HFF-Myc (cell line): ENCODE data around the gene LVRN.
A peak's percentile ranks its signal among the peaks of the same experiment; 100 is the strongest.

Source experiments
- DNase-seq: peaks from one replicate; pipeline ENCODE4 v3.0.0-alpha.2; 2011; ENCODE audit warnings: low read depth; ENCODE audit errors: extremely low read depth
- H3K4me3 ChIP-seq: replicated peaks from 2 replicates; pipeline ENCODE4 v1.5.1; 2011; ENCODE audit warnings: low read depth, mild to moderate bottlenecking, control low read depth, low read length
- TF ChIP-seq, protein P1 (sequence below): IDR thresholded peaks from 2 replicates; pipeline ENCODE4 v1.5.1; 2012; ENCODE audit warnings: mild to moderate bottlenecking, low read depth, low read length, control low read depth; ENCODE audit errors: missing control alignments

LVRN gene

DNA sequence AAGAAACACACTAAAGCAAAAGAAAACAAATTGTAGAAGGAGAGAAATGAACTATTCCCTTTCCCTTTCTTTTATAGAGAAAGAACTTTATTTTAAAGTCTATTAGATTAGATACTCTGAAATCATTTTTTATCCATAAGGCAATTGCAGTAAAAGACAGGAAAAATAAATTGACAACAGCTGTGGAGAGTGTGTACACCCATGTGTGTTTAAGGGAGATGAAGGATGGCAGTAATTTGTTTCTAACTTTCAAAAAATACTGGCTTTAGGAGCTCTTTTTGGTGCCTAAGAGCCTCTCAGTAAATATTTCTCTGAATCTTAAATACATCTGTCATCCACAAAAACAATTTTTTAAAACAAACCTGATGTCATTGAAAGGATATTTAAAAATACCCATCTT lies 51.7 kb downstream of the LVRN start:
- no peak for DNase-seq
- no peak overlapping the region for H3K4me3 ChIP-seq
- TF ChIP-seq, protein P1, sequence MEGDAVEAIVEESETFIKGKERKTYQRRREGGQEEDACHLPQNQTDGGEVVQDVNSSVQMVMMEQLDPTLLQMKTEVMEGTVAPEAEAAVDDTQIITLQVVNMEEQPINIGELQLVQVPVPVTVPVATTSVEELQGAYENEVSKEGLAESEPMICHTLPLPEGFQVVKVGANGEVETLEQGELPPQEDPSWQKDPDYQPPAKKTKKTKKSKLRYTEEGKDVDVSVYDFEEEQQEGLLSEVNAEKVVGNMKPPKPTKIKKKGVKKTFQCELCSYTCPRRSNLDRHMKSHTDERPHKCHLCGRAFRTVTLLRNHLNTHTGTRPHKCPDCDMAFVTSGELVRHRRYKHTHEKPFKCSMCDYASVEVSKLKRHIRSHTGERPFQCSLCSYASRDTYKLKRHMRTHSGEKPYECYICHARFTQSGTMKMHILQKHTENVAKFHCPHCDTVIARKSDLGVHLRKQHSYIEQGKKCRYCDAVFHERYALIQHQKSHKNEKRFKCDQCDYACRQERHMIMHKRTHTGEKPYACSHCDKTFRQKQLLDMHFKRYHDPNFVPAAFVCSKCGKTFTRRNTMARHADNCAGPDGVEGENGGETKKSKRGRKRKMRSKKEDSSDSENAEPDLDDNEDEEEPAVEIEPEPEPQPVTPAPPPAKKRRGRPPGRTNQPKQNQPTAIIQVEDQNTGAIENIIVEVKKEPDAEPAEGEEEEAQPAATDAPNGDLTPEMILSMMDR = no peak

DNA sequence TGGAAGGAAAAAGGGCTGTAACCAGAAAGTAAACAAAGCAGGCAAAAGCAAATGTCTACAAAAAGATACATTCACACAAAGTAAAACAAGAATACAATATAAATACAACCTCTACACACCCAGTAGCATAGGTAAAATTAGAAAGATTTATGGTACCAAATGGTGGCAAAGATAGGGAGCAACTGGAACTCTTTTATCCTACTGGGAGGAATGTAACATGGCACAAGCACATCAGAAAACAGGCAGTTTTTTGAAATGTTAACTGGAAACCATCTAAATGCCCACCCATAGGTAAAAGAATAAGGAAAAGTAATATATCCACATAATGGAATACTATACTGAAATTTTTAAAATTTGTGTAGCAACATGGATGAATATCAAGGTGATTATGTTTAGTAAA lies 61.3 kb downstream of the LVRN start:
- no peak for DNase-seq
- H3K4me3 ChIP-seq = no peak overlapping the region
- TF ChIP-seq, protein P1 = no peak

DNA sequence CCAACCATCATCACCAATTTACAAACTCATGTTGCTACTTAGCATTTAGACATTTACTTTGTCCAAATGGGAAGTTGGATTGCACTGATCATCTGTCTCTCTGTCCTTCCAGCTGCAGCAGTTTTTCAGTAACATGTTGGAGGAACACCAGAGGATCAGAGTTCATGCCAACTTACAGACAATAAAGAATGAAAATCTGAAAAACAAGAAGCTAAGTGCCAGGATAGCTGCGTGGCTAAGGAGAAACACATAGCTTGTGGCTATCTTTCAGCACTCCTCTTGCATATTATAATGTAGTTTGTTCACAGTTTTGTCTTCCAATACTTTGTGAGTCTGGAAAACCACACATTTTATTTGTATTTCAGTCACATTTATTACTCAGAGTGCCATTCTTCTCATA lies 63.6 kb downstream of the LVRN start:
- H3K4me3 ChIP-seq = no peak overlapping the region
- no peak for DNase-seq
- TF ChIP-seq, protein P1 = no peak

DNA sequence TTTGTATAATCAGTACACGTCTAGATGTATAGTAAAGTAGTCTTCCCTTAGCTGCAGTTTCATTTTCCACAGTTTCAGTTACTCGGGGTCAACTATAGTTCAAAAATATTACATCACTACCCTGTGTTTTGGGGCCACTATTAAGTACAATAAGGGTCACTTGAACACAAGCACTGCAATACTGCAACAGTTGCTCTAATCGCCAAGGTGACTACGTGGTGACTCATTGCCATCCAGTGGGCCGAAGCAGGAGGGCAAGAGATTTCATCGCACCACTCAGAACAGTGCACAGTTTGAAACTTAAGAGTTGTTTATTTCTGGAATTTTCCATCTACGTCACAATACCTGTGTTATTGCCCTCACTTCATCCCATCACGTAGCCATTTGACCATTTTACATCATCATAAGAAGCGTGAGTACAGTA lies 69.8 kb downstream of the LVRN start, which contains the start of gene ARL14EPL:
TSS of gene ARL14EPL (plus strand) at position 379 of the 424 bp plus-strand sequence. CDS start 18,994 bp downstream, outside the sequence.
- no peak within 1 kb of the TSS for H3K4me3 ChIP-seq
- TF ChIP-seq, protein P1 = peak; percentile 40
- DNase-seq = peak; percentile 59

DNA sequence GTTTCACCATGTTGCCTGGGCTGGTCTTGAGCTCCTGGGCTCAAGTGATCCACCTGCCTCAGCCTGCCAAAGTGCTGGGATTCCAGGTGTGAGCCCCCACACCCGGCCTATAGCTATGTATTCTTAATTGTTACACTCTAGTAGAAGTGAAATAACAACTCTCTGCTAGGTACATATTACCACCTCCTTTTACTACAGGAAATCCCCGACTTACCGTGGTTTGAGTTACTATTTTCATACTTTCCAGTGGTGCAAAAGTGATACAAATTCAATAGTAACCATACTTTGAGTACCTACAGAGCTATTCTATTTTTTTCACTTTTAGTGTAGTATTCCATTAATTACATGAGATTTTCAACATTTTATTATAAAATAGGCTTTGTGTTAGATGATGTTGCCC lies 70.7 kb downstream of the LVRN start:
- H3K4me3 ChIP-seq = no peak overlapping the region
- no peak for DNase-seq
- TF ChIP-seq, protein P1 = no peak

DNA sequence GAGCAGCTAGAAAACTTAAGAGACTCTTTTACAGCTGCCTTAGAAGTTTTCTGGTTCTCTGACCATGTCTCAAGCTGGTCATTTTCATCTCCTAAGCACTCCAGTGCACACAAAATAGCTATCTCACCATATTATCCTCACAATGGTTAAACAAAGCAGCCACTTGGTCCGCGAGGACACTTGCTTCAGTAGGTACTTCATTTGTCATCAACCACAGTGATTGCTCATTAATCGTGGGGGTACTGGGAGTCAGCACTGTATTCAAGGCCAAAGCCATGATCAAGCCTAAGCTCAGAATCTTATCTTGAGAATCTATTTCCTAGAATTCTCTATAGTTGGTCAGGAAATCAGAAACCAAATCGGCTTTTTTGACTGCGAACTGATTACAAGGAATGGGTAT lies 72.8 kb downstream of the LVRN start:
- TF ChIP-seq, protein P1 = no peak
- no peak for DNase-seq
- no peak overlapping the region for H3K4me3 ChIP-seq

DNA sequence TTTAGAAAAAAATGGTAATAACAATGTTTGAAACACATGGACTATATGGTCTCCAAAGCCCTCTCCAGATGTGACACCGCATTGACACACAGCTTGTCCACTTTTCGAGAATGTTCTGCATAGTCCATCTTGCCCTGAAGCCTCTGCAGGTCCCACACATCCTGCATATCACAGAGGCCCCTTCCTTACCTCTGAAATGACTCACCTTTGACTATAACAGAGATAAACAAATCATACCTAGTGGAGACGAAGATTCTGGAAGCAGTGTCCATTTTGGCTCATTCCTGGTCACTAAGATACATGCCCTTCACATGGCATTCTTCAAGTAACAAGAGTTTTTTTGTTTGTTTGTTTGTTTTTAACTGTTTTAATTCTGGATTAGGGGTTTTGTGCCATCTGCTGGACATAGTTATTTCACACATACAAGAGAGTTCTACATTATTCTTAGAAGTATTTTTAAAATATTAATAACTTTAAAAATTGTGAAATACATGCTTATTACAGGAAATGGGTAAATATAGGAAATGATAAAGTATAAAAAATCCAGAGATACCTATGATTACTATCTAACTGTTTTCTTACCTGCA lies 75.1 kb downstream of the LVRN start:
- TF ChIP-seq, protein P1 = no peak
- no peak overlapping the region for H3K4me3 ChIP-seq
- DNase-seq = no peak
